Ishikawa (cell line): Measurements from ENCODE around the gene VTA1.

ENCODE experiments used
- FOXM1 ChIP-seq: IDR thresholded peaks from 2 replicates; pipeline ENCODE4 v1.6.1; 2012; ENCODE audit warnings: low read depth, borderline replicate concordance
- NFIC ChIP-seq: IDR thresholded peaks from 2 replicates; pipeline ENCODE4 v1.6.1; 2012
- REST ChIP-seq: IDR thresholded peaks from 2 replicates; pipeline ENCODE4 v1.6.1; 2012; ENCODE audit warnings: low read depth, mild to moderate bottlenecking
- TAF1 ChIP-seq: IDR thresholded peaks from 2 replicates; pipeline ENCODE4 v1.6.1; 2012; ENCODE audit warnings: low read depth, mild to moderate bottlenecking
- YY1 ChIP-seq: IDR thresholded peaks from 2 replicates; pipeline ENCODE4 v1.6.1; 2012; ENCODE audit warnings: low read depth
- ZBTB7A ChIP-seq: IDR thresholded peaks from 2 replicates; pipeline ENCODE4 v1.6.1; 2012; ENCODE audit warnings: low read depth

GRCh38 chr6:142271476-142271875 lies 124.4 kb downstream of the VTA1 start:
- no peak for TF ChIP-seq REST
- TF ChIP-seq NFIC = no peak
- no peak for TF ChIP-seq YY1
- TF ChIP-seq TAF1 = no peak
- TF ChIP-seq ZBTB7A = no peak
- TF ChIP-seq FOXM1 = no peak
